Activated naive CD4-positive, alpha-beta T cell treated with anti-CD3 and anti-CD28 coated beads, Interleukin-2, amount 50 U/mL, for 24 hours (primary cell): ENCODE measurements around the gene TXNDC17.
A peak's percentile ranks its signal among the peaks of the same experiment; 100 is the strongest.
"Not testable (repeated sequence)": the region's sequence is repeated elsewhere in the genome, so short reads cannot be mapped to it uniquely, and the experiment has no call there.

ENCODE experiments used
- H3K27ac Mint-ChIP-seq: one replicate; pipeline ENCODE4 v1.8.0; 2021; ENCODE audit warnings: mild to moderate bottlenecking, mixed read lengths
- H3K27me3 Mint-ChIP-seq: one replicate; pipeline ENCODE4 v1.8.0; 2021; ENCODE audit warnings: mixed read lengths
- H3K36me3 Mint-ChIP-seq: one replicate; pipeline ENCODE4 v1.8.0; 2021; ENCODE audit warnings: mixed read lengths
- H3K4me1 Mint-ChIP-seq: one replicate; pipeline ENCODE4 v1.8.0; 2021; ENCODE audit warnings: mixed read lengths
- H3K4me3 Mint-ChIP-seq: one replicate; pipeline ENCODE4 v1.8.0; 2021; ENCODE audit warnings: mild to moderate bottlenecking, mixed read lengths
- H3K9me3 Mint-ChIP-seq: one replicate; pipeline ENCODE4 v1.8.0; 2021; ENCODE audit warnings: mixed read lengths

Gene TXNDC17

DNA sequence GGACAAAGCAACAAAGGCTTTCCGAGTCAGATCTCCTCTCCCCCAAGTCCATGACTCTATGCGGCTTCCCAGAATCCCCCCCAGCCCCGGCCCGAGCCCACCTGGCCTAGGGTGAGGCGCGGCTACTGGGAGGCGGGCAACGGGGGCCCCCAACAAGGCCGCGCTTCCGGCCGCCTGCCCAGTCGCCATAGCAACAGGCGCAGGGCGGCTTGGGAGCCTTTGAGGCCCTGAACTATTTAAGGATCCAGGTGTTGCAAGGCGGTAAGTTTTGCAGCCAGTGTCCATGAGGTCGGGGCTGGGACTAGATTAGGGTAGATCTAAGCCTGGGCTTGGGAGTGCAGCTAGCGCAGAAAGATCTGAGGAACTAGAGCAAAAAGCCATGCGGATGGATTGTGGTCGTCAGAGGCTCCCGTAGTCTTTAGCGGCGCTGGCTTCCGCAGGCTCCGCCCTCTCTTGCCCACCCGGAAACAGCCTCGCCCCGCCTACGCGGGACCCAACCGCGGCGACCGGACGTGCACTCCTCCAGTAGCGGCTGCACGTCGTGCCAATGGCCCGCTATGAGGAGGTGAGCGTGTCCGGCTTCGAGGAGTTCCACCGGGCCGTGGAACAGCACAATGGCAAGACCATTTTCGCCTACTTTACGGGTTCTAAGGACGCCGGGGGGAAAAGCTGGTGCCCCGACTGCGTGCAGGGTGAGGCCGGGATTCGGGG, at the start of gene TXNDC17, which contains the start of gene KIAA0753:
TSS of gene TXNDC17 (plus strand) at position 525 of the 711 bp plus-strand sequence. CDS start at position 548, 23 bp downstream.
TSS of gene KIAA0753 (minus strand) at position 176 of the 711 bp plus-strand sequence. CDS start 5,608 bp downstream, outside the sequence.
- Mint-ChIP-seq H3K9me3 (no peaks in the 10 kb centered on the region), H3K4me1 (peaks cover 47% of the 10 kb centered on the region), H3K4me3 (peak within 1 kb of the TSS; percentile 87), H3K27ac (peak within 1 kb of the TSS; percentile 97), H3K27me3 (no peaks in the 10 kb centered on the region), H3K36me3 (peaks cover 7% of the 10 kb centered on the region)

GRCh38 chr17:6591599-6592158, 49.2 kb upstream of the TXNDC17 start:
- Mint-ChIP-seq H3K27me3 (no peaks in the 10 kb centered on the region), H3K4me3 (no peak overlapping the region), H3K27ac (no peak overlapping the region), H3K9me3 (no peaks in the 10 kb centered on the region), H3K36me3 (peaks cover 45% of the 10 kb centered on the region), H3K4me1 (no peaks in the 10 kb centered on the region)

- Mint-ChIP-seq H3K4me1 (no peaks in the 10 kb centered on the region), H3K9me3 (no peaks in the 10 kb centered on the region), H3K4me3 (no peak overlapping the region), H3K36me3 (peaks cover 45% of the 10 kb centered on the region), H3K27ac (no peak overlapping the region), H3K27me3 (no peaks in the 10 kb centered on the region)
These were observed 48.7 kb upstream of the TXNDC17 start for GRCh38 chr17:6592173-6592572.

GRCh38 chr17:6593371-6593770, 47.5 kb upstream of the TXNDC17 start:
- peaks cover 38% of the 10 kb centered on the region for H3K36me3 Mint-ChIP-seq
- H3K4me3 Mint-ChIP-seq, H3K9me3 Mint-ChIP-seq, H3K27ac Mint-ChIP-seq, H3K27me3 Mint-ChIP-seq, H3K4me1 Mint-ChIP-seq: not testable (repeated sequence)

GRCh38 chr17:6596081-6596480, 44.8 kb upstream of the TXNDC17 start:
- no peaks in the 10 kb centered on the region for H3K27me3 Mint-ChIP-seq
- no peak overlapping the region for H3K4me3 Mint-ChIP-seq
- H3K36me3 Mint-ChIP-seq: peaks cover 29% of the 10 kb centered on the region
- H3K4me1 Mint-ChIP-seq: no peaks in the 10 kb centered on the region
- no peaks in the 10 kb centered on the region for H3K9me3 Mint-ChIP-seq
- H3K27ac Mint-ChIP-seq: no peak overlapping the region

- Mint-ChIP-seq H3K27ac (no peak overlapping the region), H3K9me3 (no peaks in the 10 kb centered on the region), H3K4me3 (no peak overlapping the region), H3K36me3 (peaks cover 29% of the 10 kb centered on the region), H3K4me1 (no peaks in the 10 kb centered on the region), H3K27me3 (no peaks in the 10 kb centered on the region)
These were observed 44.3 kb upstream of the TXNDC17 start for GRCh38 chr17:6596511-6596910.

DNA sequence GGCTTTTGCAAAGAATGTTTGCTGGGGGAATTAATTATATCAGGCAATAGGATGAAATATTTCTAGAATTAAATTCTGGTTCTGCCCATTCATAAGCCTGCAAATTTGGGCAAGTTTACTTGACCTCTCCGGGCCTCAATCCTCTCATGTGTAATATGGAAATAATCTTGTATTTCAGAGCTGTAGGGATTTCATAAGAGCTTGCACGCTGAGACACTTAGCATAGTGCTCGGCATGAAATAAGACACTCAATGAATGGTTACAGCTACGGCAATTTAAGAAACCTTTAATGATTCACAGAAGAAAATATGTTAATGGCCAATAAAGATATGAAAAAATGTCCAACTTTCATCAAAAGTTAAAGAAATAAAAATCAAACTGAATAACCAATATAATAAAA, 43.9 kb upstream of the TXNDC17 start:
- Mint-ChIP-seq H3K4me1 (no peaks in the 10 kb centered on the region), H3K36me3 (peaks cover 25% of the 10 kb centered on the region), H3K27me3 (no peaks in the 10 kb centered on the region), H3K4me3 (no peak overlapping the region), H3K9me3 (no peaks in the 10 kb centered on the region), H3K27ac (no peak overlapping the region)

GRCh38 chr17:6597727-6598126, 43.1 kb upstream of the TXNDC17 start:
- Mint-ChIP-seq H3K4me3 (no peak overlapping the region), H3K4me1 (peaks cover 2% of the 10 kb centered on the region), H3K9me3 (no peaks in the 10 kb centered on the region), H3K27me3 (no peaks in the 10 kb centered on the region), H3K36me3 (peaks cover 18% of the 10 kb centered on the region), H3K27ac (no peak overlapping the region)

- Mint-ChIP-seq H3K4me1 (peaks cover 6% of the 10 kb centered on the region), H3K4me3 (no peak overlapping the region), H3K36me3 (peaks cover 12% of the 10 kb centered on the region), H3K9me3 (no peaks in the 10 kb centered on the region), H3K27me3 (no peaks in the 10 kb centered on the region), H3K27ac (no peak overlapping the region)
These were observed 41.5 kb upstream of the TXNDC17 start for GRCh38 chr17:6599364-6599763.

DNA sequence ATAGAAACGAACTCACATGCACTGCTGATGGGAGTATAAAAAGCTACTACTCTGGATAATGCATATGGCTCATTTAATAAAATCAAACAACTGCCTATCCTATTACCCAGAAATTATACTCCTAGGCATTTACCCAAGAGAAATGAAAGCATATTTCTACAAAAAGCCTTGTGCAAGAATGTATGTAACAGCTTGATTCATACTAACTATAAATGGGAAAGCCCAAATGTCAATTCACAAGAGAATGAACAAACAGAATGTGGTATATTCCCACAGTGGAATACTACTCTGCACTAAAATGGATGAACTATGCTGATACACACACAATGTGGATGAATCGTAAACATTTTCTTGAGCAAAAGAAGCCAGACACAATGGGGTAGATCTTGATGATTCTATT, 38.7 kb upstream of the TXNDC17 start:
- peaks cover 6% of the 10 kb centered on the region for H3K4me1 Mint-ChIP-seq
- peaks cover 9% of the 10 kb centered on the region for H3K36me3 Mint-ChIP-seq
- H3K27me3 Mint-ChIP-seq: no peaks in the 10 kb centered on the region
- H3K27ac Mint-ChIP-seq: no peak overlapping the region
- no peaks in the 10 kb centered on the region for H3K9me3 Mint-ChIP-seq
- H3K4me3 Mint-ChIP-seq: no peak overlapping the region

DNA sequence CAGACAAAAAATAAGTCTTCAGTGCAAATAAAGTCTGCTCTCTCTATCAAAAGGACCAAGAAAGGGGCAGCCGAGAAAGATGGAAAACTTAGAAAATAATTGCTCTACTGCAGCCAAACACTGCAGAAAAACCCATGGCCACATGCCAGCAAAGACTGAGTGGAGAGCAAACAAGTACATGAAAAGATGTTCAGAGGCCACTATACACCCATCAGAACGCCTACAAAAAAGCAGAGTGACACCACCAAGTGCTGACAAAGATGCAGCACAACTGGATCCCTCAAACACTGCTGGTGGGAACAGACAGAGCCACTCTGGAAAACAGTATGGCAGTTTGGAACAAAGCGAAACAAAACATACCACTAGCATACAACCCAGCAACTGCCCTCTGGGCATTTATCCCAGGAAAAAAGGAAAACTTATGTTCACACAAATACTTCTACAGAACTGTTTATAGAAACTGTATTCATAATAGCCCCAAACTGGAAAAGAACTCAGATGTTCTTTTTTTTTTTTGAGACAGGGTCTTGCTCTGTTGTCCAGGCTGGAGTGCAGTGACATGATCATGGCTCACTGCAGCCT, 37.0 kb upstream of the TXNDC17 start:
- no peak overlapping the region for H3K4me3 Mint-ChIP-seq
- peaks cover 12% of the 10 kb centered on the region for H3K36me3 Mint-ChIP-seq
- H3K9me3 Mint-ChIP-seq: no peaks in the 10 kb centered on the region
- H3K4me1 Mint-ChIP-seq: peaks cover 6% of the 10 kb centered on the region
- H3K27ac Mint-ChIP-seq: no peak overlapping the region
- no peaks in the 10 kb centered on the region for H3K27me3 Mint-ChIP-seq

DNA sequence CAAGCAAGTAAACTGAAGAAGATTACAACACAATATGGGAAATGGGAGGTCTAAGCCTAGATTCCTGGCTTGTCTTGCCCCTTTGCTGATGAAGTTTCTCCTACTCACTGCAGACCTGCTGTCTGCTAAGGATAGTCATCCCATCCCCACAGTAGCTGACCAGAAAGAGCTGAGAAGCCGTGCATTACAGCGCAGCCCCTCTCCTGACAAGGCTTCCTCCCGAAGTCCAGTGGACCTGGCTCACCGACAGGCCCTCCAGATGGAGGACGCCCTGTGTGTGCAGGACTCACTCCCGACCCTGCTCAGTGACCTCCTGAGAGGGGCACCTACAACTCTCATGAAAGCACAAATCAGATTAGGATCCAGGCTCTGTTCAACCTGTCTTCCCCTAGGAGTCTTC, 35.7 kb upstream of the TXNDC17 start:
- peaks cover 6% of the 10 kb centered on the region for H3K4me1 Mint-ChIP-seq
- H3K27ac Mint-ChIP-seq: no peak overlapping the region
- no peaks in the 10 kb centered on the region for H3K9me3 Mint-ChIP-seq
- no peaks in the 10 kb centered on the region for H3K27me3 Mint-ChIP-seq
- no peak overlapping the region for H3K4me3 Mint-ChIP-seq
- peaks cover 13% of the 10 kb centered on the region for H3K36me3 Mint-ChIP-seq

DNA sequence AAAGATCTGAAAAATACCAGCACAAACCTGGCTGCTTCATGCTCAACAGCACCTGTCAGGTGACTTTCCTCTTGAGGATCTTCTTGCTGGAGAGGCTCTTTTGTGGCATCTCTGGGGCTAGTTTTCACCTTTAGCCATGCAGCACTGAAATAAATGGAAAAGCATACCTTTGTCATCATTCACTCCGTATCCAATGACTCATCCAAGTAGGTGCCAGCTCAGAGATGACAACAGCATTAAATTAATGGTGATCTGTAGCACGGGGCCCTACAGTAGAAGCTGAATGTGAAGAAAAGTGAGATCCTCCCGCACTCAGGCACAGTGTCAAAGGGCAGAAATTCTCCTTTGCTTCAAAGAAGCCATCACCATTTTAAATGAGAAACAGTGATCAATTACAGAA, 32.5 kb upstream of the TXNDC17 start:
- H3K4me1 Mint-ChIP-seq: no peaks in the 10 kb centered on the region
- no peaks in the 10 kb centered on the region for H3K9me3 Mint-ChIP-seq
- H3K27me3 Mint-ChIP-seq: no peaks in the 10 kb centered on the region
- peaks cover 12% of the 10 kb centered on the region for H3K36me3 Mint-ChIP-seq
- no peak overlapping the region for H3K4me3 Mint-ChIP-seq
- H3K27ac Mint-ChIP-seq: no peak overlapping the region

- H3K27ac Mint-ChIP-seq: no peak overlapping the region
- H3K27me3 Mint-ChIP-seq: no peaks in the 10 kb centered on the region
- H3K9me3 Mint-ChIP-seq: no peaks in the 10 kb centered on the region
- H3K4me1 Mint-ChIP-seq: no peaks in the 10 kb centered on the region
- peaks cover 10% of the 10 kb centered on the region for H3K36me3 Mint-ChIP-seq
- no peak overlapping the region for H3K4me3 Mint-ChIP-seq
These were observed 30.8 kb upstream of the TXNDC17 start for GRCh38 chr17:6610011-6610410.

- no peaks in the 10 kb centered on the region for H3K4me1 Mint-ChIP-seq
- H3K27me3 Mint-ChIP-seq: no peaks in the 10 kb centered on the region
- no peak overlapping the region for H3K27ac Mint-ChIP-seq
- H3K9me3 Mint-ChIP-seq: no peaks in the 10 kb centered on the region
- H3K36me3 Mint-ChIP-seq: peaks cover 10% of the 10 kb centered on the region
- H3K4me3 Mint-ChIP-seq: no peak overlapping the region
These were observed 29.6 kb upstream of the TXNDC17 start for GRCh38 chr17:6611231-6611630.

DNA sequence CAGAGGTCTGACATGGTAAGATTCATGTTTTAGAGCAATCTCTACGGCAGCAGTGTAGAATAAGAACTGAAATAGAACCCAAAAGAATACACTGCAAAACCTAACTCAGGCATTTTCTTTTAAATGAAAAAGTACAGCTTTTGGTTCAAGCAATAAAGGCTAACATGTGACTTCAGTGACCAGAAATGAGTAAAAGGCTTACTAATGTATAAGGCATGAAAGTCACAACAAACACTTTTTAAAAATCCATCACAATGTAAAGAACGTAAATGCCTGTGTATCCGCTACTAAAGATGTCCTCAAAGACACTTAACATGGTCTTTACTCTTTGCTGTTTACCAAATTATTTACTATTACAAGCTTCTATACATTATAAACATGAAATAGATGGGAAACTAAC, 16.9 kb upstream of the TXNDC17 start:
- Mint-ChIP-seq H3K36me3 (peaks cover 18% of the 10 kb centered on the region), H3K9me3 (no peaks in the 10 kb centered on the region), H3K4me1 (no peaks in the 10 kb centered on the region), H3K27ac (no peak overlapping the region), H3K27me3 (no peaks in the 10 kb centered on the region), H3K4me3 (no peak overlapping the region)
